H1 (cell line): ENCODE measurements around the gene PRTN3.

Experiments used
- CREB1 ChIP-seq: IDR thresholded peaks from 2 replicates; pipeline ENCODE4 v1.6.1; 2012; ENCODE audit warnings: inconsistent platforms
- CTCF ChIP-seq, 3 experiments: IDR thresholded peaks; 1 replicate in 2 of 3; 2 replicates in 1 of 3; pipeline versions ENCODE4 v1.5.1 to v1.6.1; 2011; ENCODE audit warnings: low read length in 3 of 3, mild to moderate bottlenecking in 3 of 3, inconsistent platforms in 2 of 3, low read depth in 1 of 3, moderate library complexity in 1 of 3; ENCODE audit not compliant: insufficient read depth in 1 of 3; ENCODE audit errors: control extremely low read depth in 1 of 3
- EZH2 ChIP-seq: fragments of 200-600 bp; sonication (generic); IDR thresholded peaks from 2 replicates; pipeline ENCODE4 v1.7.1; 2012; ENCODE audit warnings: low read depth, mild to moderate bottlenecking, moderate library complexity, low read length, inconsistent platforms; ENCODE audit not compliant: severe bottlenecking
- POLR2A ChIP-seq, 2 experiments: IDR thresholded peaks; 1 replicate in 1 of 2; 2 replicates in 1 of 2; pipeline ENCODE4 v1.6.1; 2011; ENCODE audit warnings: low read depth in 2 of 2, low read length in 2 of 2, mild to moderate bottlenecking in 2 of 2; ENCODE audit errors: control extremely low read depth in 1 of 2
- POLR2AphosphoS5 ChIP-seq: IDR thresholded peaks from 2 replicates; pipeline ENCODE4 v1.6.1; 2011; ENCODE audit warnings: low read depth, low read length

DNA sequence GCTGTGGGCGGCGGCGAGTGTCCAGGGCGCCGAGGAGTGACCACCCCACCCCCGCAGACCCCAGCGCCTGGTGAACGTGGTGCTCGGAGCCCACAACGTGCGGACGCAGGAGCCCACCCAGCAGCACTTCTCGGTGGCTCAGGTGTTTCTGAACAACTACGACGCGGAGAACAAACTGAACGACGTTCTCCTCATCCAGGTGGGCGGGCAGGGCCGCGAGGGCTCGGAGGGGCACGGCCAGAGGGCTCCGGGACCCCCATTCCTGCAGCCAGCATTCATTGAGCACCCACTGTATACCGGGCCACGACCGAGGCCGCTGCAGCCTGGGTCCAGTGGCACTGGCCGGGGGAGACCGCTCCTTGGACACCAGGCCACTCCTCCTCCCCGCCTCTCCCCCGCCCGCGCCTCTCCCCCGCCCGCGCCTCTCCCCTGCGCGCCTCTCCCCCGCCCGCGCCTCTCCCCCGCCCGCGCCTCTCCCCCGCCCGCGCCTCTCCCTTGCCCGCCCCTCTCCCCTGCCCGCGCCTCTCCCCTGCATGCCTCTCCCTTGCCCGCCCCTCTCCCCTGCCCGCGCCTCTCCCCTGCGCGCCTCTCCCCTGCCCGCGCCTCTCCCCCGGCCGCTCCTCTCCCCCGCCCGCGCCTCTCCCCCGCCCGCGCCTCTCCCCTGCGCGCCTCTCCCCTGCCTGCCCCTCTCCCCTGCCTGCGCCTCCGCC, 3.2 kb downstream of the PRTN3 start:
- TF ChIP-seq POLR2AphosphoS5 = no peak
- no peak for TF ChIP-seq CTCF (IDR thresholded peaks at IDR 0.05; ENCODE audit: control extremely low read depth in 1 of 3, insufficient read depth in 1 of 3, low read depth in 1 of 3, low read length in 3 of 3)
- no peak for TF ChIP-seq EZH2
- TF ChIP-seq CREB1 = no peak
- no peak for TF ChIP-seq POLR2A (IDR thresholded peaks at IDR 0.05; ENCODE audit: control extremely low read depth in 1 of 2, low read depth in 2 of 2, low read length in 2 of 2)
